ENCODE results near the gene SLC35B1.

GRCh38 chr17:49664706-49665211, 43.0 kb downstream of the SLC35B1 start:
- TF ChIP-seq CTCF (conservative IDR thresholded peaks at IDR 0.05) (no peak), ZFX (IDR thresholded peaks at IDR 0.05) (no peak)

All from C4-2B (cell line).